Measurements from ENCODE around the gene MVK. TPM values are rescaled to one million over a fixed set of nuclear protein-coding genes. Genes with fewer than 3 reads are reported as not detected.
A peak's percentile ranks its signal among the peaks of the same experiment; 100 is the strongest.

MVK gene
- 28.0 and 44.9 TPM in 2 replicates for total RNA-seq
- polyA plus RNA-seq (2012), result 22.5 TPM

- DNase-seq (ENCODE audit: low read depth), result peak; percentile 99
Observed at GRCh38 chr12:109573029-109573913, at the start of gene MVK, which contains the start of gene MMAB. Gene MVK (plus strand): TSS chr12:109573794. CDS start chr12:109574823, 1,029 bp downstream. Gene MMAB (minus strand): TSS chr12:109573504. CDS start chr12:109573480, 24 bp downstream.

GRCh38 chr12:109524466-109525278 is 48.9 kb upstream of the MVK start:
- DNase-seq (ENCODE audit: low read depth), result no peak

- no peak for DNase-seq (ENCODE audit: low read depth)
Observed at GRCh38 chr12:109525279-109525585, 48.4 kb upstream of the MVK start.

GRCh38 chr12:109527489-109528123 is 46.0 kb upstream of the MVK start:
- DNase-seq (ENCODE audit: low read depth), result no peak

GRCh38 chr12:109529691-109530640 is 43.6 kb upstream of the MVK start:
- DNase-seq (ENCODE audit: low read depth), result peak; percentile 47

- no peak for DNase-seq (ENCODE audit: low read depth)
Observed at GRCh38 chr12:109531411-109531810, 42.2 kb upstream of the MVK start.

- no peak for DNase-seq (ENCODE audit: low read depth)
Observed at GRCh38 chr12:109532721-109533486, 40.7 kb upstream of the MVK start.

GRCh38 chr12:109533487-109533740 is 40.2 kb upstream of the MVK start:
- DNase-seq (ENCODE audit: low read depth), result no peak

- no peak for DNase-seq (ENCODE audit: low read depth)
Observed at GRCh38 chr12:109534456-109534855, 39.1 kb upstream of the MVK start.

GRCh38 chr12:109535231-109535862 is 38.2 kb upstream of the MVK start:
- no peak for DNase-seq (ENCODE audit: low read depth)

GRCh38 chr12:109535863-109536250 is 37.7 kb upstream of the MVK start:
- no peak for DNase-seq (ENCODE audit: low read depth)

GRCh38 chr12:109537136-109537535 is 36.5 kb upstream of the MVK start:
- DNase-seq (ENCODE audit: low read depth), result no peak

- DNase-seq (ENCODE audit: low read depth), result no peak
Observed at GRCh38 chr12:109538191-109538863, 35.3 kb upstream of the MVK start.

- DNase-seq (ENCODE audit: low read depth), result no peak
Observed at GRCh38 chr12:109539508-109539907, 34.1 kb upstream of the MVK start.

GRCh38 chr12:109540526-109541412 is 32.8 kb upstream of the MVK start:
- DNase-seq (ENCODE audit: low read depth), result no peak

GRCh38 chr12:109541413-109541726 is 32.2 kb upstream of the MVK start:
- DNase-seq (ENCODE audit: low read depth), result no peak

GRCh38 chr12:109542014-109542413 is 31.6 kb upstream of the MVK start:
- DNase-seq (ENCODE audit: low read depth), result no peak

GRCh38 chr12:109542876-109543275 is 30.7 kb upstream of the MVK start:
- peak; percentile 78 for DNase-seq (ENCODE audit: low read depth)
